Amniotic epithelial cell (primary cell): ENCODE results near the gene PACS2.

Source experiments
- DNase-seq: peaks from one replicate; pipeline ENCODE4 v3.0.0-alpha.2; 2010; ENCODE audit warnings: low read depth

PACS2 gene

GRCh38 chr14:105408592-105408991 is 94.0 kb downstream of the PACS2 start:
- DNase-seq: no peak

GRCh38 chr14:105409364-105409763 is 94.8 kb downstream of the PACS2 start:
- no peak for DNase-seq

GRCh38 chr14:105410642-105411016 is 96.1 kb downstream of the PACS2 start:
- DNase-seq: no peak

- peak; percentile 19 for DNase-seq
Measured at GRCh38 chr14:105411017-105411941, 96.7 kb downstream of the PACS2 start.

- no peak for DNase-seq
Measured at GRCh38 chr14:105411985-105412770, 97.6 kb downstream of the PACS2 start.

- no peak for DNase-seq
Measured at GRCh38 chr14:105412771-105413543, 98.4 kb downstream of the PACS2 start.

- no peak for DNase-seq
Measured at GRCh38 chr14:105413544-105413886, 99.0 kb downstream of the PACS2 start.

- peak; percentile 43 for DNase-seq
Measured at GRCh38 chr14:105414456-105415371, 100.2 kb downstream of the PACS2 start.

- DNase-seq: no peak
Measured at GRCh38 chr14:105415481-105416428, 101.2 kb downstream of the PACS2 start.

GRCh38 chr14:105416671-105417070 is 102.1 kb downstream of the PACS2 start:
- DNase-seq: no peak

GRCh38 chr14:105417690-105418121 is 103.2 kb downstream of the PACS2 start:
- no peak for DNase-seq

- DNase-seq: no peak
Measured at GRCh38 chr14:105418269-105419194, 104.0 kb downstream of the PACS2 start.

- DNase-seq: no peak
Measured at GRCh38 chr14:105419195-105420091, 104.9 kb downstream of the PACS2 start, which contains the start of gene MTA1. Gene MTA1 (plus strand): TSS chr14:105419827. CDS start chr14:105420036, 209 bp downstream.

GRCh38 chr14:105420101-105420973 is 105.8 kb downstream of the PACS2 start:
- DNase-seq: no peak

- no peak for DNase-seq
Measured at GRCh38 chr14:105420974-105421674, 106.6 kb downstream of the PACS2 start.
